SH-SY5Y (cell line): Measurements from ENCODE around the gene PELO.

Experiments used
- GATA2 ChIP-seq: IDR thresholded peaks from 2 replicates; pipeline ENCODE4 v1.6.1; 2011; ENCODE audit warnings: mild to moderate bottlenecking, low read depth, low read length
- GATA3 ChIP-seq: IDR thresholded peaks from 2 replicates; pipeline ENCODE4 v1.6.1; 2011; ENCODE audit warnings: low read depth, mild to moderate bottlenecking, low read length, moderate library complexity

The PELO gene

DNA sequence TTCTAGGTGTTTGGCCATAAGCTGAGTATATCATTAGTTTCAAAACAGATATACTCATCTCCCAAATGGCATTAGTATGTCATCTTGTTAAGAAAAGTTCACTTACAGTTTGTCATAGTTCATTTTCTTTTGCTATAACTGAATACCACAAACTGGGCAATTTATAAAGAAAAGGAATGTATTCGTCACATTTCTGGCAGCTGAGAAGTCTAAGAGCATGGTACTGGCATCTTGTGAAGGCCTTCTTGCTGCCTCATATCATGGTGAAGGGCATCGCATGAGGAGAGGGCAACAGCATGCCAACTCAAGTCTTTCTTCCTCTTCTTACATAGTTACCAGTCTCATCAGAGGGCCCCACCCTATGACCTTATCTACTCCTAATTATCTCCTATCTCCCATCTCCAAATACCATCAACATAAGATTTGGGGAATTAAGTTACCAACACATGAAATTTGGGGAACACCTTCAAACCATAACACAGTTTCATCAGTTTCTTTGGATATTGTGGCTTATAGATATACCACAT lies 20.4 kb upstream of the PELO start:
- TF ChIP-seq GATA2, result no peak
- no peak for TF ChIP-seq GATA3

DNA sequence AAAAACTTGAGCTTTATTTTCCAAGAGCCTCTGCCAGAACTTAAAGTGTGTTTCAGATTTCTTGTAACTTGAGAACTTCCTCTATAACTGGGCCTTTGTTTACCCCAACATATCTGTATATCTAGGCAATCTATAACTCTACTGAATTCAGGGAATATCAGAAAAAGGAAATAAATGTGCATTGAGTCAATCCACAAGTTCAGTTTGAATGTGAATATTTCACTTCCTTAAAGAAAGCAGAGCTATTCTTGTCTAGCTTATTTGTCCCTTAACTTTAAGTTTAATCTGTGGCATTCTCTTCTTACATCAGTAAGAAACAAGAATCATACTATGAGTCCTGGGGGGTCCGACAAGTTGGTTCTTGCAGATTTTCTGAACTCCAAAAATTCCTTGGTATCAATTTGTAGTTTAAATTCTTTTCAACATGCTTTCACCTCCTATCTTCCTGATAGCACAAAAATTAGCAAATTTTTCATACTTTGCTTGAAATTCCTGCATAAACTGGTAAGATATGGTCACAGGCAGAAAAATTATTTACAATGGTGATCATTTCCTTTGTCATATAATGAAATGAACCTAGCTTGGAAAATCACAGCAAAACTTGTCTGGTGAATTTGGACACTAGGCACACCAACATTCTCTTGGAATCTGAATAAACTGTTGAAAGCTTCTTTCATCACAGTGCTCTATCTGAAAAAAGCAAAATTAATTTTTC lies 19.8 kb upstream of the PELO start:
- TF ChIP-seq GATA3 (no peak), GATA2 (no peak)

GRCh38 chr5:52769061-52769460 lies 18.7 kb upstream of the PELO start:
- TF ChIP-seq GATA3 (no peak), GATA2 (no peak)

DNA sequence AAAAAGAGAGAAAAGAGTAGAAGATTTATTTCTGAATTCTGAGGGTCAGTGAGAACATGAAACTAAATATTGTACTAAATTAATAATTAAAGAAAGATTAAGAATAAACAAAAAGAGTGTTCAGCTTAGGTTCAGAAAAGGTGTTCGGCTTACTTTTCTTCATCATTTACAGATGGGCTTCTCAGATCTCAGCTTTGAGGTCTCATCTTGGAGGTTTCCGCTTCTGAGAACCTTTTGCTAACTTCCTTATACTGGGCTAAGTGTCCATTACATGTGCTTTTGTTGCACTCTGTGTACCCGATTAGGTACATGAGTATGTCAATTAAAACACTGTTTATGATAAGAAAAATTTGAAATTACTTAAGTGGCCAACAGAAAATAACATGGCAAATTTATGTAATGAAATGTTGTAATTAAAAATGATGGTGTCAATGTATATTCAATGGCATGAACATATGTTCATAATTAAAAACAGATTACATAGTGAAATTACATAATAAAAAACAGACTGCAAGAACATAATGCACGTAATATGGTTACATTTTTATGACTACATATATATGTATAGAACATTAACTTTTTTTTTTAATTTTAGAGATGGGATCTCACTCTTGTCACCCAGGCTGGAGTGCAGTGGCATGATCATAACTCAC lies 17.3 kb upstream of the PELO start:
- TF ChIP-seq GATA3 (no peak), GATA2 (no peak)

DNA sequence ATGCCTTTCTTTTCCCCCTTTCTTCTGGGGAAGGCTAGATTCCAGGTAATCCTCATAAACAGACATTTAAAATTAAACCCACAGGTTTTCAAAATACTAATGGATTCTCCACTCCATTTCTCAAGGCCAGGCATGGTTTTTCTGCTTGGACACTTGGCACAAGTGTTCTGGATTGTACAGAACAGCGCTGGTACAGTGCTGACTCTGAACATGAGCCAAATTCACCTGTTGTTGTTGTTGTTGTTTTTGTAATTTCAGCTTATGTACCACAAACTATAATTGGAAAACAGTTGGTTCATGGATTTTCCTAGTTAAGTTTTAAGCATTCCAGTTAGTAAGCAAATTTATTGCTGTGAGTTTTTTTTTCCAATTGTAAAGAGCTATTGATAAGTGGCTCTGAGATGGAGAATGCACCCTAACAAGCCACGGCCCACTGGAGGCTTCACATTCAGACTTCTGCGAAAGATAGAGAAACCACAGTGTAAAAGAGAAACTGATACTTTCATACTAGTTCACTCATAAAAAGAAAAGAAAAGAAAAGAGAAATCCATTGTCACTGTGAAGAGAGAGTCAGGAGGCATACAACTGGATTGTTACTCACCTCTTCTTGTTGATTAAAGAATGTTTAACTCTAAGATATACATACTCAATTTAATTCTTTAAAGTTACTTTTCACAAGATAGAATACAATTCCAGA lies 16.2 kb upstream of the PELO start:
- TF ChIP-seq GATA3 (no peak), GATA2 (no peak)

DNA sequence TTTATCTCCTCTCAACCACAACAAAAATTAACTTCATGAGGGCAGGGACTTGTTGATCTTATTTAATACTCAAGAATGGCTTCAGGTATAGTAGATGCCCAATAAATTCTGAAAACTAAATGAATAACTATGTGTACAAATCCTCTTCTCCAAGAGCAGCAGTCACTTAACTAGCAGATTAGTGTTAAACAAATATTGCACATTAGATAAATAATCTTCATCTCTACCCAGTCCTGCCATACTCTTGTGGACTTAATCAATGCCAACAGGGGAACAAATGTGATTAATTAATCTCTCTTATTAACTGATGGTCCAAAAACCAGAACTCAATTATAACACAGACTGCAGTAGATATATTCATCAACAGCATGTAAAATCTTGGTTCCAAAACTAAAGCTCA lies 15.0 kb upstream of the PELO start:
- TF ChIP-seq GATA2 (no peak), GATA3 (no peak)

- TF ChIP-seq GATA2 (no peak), GATA3 (no peak)
Measured at GRCh38 chr5:52773342-52773741, 14.4 kb upstream of the PELO start.

- no peak for TF ChIP-seq GATA2
Measured at GRCh38 chr5:52774005-52774410, 13.7 kb upstream of the PELO start.

- TF ChIP-seq GATA3 (no peak), GATA2 (no peak)
Measured at GRCh38 chr5:52776116-52776515, 11.6 kb upstream of the PELO start.

DNA sequence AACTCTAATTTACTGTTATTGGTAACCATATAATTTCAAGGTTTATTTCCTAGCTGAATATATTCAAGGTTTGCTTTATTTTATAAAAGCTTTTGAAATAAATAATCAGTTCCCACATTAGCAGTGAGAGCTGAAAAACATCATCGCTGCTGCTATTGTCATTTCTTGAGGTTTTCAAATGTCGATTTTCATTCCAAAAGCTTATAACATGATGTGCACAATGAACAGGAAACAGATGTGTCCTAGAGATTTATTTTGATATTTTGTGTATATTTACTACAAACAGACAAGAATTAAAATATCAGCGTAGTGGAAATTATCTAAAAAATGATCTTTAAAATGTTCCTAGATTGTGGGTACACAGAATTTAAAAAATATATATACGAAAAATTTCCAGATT lies 10.5 kb upstream of the PELO start:
- TF ChIP-seq GATA2, result no peak

DNA sequence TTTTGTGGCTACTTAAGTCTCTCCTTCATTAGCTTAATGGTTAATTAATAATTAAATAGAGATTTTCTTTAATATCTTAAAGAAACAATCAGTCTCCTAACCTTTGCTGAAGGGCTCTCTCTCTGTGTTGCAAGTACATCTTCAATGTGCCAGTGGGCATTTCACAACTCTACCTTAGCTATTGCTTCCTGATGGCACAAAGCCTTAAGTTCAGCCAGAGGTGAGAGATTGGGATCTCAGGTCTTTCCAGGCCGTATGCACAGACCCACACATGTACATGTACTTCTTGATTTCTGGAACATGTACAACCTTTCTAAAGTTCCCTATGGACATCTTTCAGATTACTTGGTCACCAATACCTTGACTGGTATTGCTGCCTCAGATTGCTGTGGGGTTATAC lies 8.9 kb upstream of the PELO start:
- TF ChIP-seq GATA2, result no peak
- TF ChIP-seq GATA3, result no peak

DNA sequence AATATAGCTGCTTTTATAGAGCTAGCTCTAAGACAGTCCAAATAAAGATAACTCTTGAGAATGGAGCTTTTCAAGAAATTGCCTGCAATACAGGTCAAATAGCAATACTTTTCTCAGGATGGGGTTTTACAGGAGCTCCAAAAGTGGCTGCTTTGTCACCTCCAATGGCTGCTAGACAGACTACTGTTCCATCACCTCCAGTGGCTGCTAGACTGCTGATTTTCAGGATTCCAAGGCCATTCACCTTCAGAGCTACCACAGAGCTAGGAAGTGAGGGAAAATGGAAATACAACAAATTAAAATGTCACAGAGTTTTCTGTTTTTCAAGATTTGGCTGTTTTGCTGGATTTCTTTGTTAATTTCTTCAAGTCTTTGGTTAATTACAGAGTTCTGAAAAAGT lies 8.5 kb upstream of the PELO start:
- TF ChIP-seq GATA2 (no peak), GATA3 (no peak)

DNA sequence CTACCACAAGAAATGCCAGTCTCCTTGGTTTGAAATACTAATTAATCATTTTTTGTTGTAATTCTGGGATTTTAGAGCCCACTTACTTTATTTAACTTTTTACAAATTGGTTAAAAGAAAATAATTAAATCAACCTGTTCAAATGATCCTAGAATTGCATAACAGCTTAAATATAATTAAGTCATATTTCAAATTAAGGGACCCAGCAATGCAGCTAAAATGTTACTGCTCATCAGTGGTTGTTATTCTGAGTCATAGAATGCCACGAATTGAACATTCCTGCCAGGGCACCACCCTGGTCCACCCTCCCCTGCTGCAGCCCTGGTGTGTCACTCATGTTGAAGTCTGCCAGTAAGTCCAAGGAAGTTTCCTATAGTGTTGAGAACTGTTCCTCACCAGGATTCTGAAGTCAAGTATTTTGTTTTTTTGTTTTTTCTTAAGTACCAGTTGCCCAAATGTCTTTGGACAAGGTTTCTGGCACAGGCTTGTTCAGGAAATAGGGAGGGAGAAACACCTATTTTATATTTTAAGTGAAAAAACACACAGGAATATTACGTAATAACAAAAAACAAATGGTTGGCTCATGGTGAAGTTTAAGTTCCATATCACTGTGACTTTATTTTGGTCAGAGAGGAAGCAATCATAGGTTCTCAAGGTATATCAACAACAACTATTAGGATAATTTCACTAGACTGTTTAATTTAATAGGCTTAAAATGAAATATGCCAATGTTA lies 4.3 kb upstream of the PELO start:
- TF ChIP-seq GATA3 (no peak), GATA2 (no peak)

GRCh38 chr5:52784737-52785136 lies 3.0 kb upstream of the PELO start:
- TF ChIP-seq GATA2 (no peak), GATA3 (no peak)
